Measurements from ENCODE around the gene STK39.

GRCh38 chr2:168079236-168079635 is 168.2 kb downstream of the STK39 start:
- TF ChIP-seq CTCF (IDR thresholded peaks at IDR 0.05) (no peak), POLR2A (IDR thresholded peaks at IDR 0.05) (no peak)

Measured in right lobe of liver (tissue), 4 donors.